HepG2 (cell line): Measurements from ENCODE around the gene LRRC34. TPM values are rescaled to one million over a fixed set of nuclear protein-coding genes. Genes with fewer than 3 reads are reported as not detected.

Experiments used
- ATF7 ChIP-seq, 2 experiments: fragments of 450-650 bp in 1 of 2; sonication (generic) in 1 of 2; formaldehyde crosslinking in 1 of 2; IDR thresholded peaks; 2 replicates each; pipeline versions ENCODE4 v1.4.0 to v1.6.1; 2016 to 2020; ENCODE audit warnings: antibody characterized with exemption in 1 of 2, mild to moderate bottlenecking in 1 of 2, missing genetic modification reagents in 1 of 2
- PITX1 ChIP-seq: sonication (generic); formaldehyde crosslinking; IDR thresholded peaks from 2 replicates; pipeline ENCODE4 v1.5.1; 2020; ENCODE audit warnings: mild to moderate bottlenecking, missing genetic modification reagents
- ZFAT ChIP-seq: sonication (generic); formaldehyde crosslinking; conservative IDR thresholded peaks from 2 replicates; pipeline ENCODE4 v1.8.1; 2023; ENCODE audit warnings: missing genetic modification reagents, inconsistent platforms
- ZNF552 ChIP-seq: sonication (generic); formaldehyde crosslinking; IDR thresholded peaks from 2 replicates; pipeline ENCODE4 v1.9.0; 2022; ENCODE audit warnings: missing genetic modification reagents, mild to moderate bottlenecking, borderline replicate concordance
- ZNF558 ChIP-seq: sonication (generic); formaldehyde crosslinking; IDR thresholded peaks from 2 replicates; pipeline ENCODE4 v1.9.0; 2022; ENCODE audit warnings: mild to moderate bottlenecking, missing genetic modification reagents, borderline replicate concordance
- polyA plus RNA-seq, 8 experiments: library from polyadenylated mRNA; depleted of rRNA in 3 of 8; stranded (reverse) in 7 of 8; unstranded in 1 of 8; fragments of >200 nt; fragmentation: Illumina TruSeq in 4 of 8; extraction: Trizol in 4 of 8; gene quantifications; 2 replicates each; pipeline versions ENCODE4 v1.2.1 to v1.2.3, GENCODE V29; 2011 to 2016; ENCODE audit warnings: low read depth in 4 of 8, missing spikeins in 1 of 8, mixed read lengths in 1 of 8; ENCODE audit not compliant: insufficient read depth in 1 of 8
- total RNA-seq, 5 experiments: library from RNA; depleted of rRNA; stranded (reverse); fragments of >200 nt; fragmentation: Illumina TruSeq; extraction: Trizol; gene quantifications; 2 replicates each; pipeline ENCODE4 v1.2.3, GENCODE V29; 2016; ENCODE audit warnings: low read depth in 1 of 5
- TF ChIP-seq, protein P1 (sequence below): sonication (generic); formaldehyde crosslinking; IDR thresholded peaks from 2 replicates; pipeline ENCODE4 v1.5.1; 2020; ENCODE audit warnings: missing genetic modification reagents, mild to moderate bottlenecking, borderline replicate concordance
- TF ChIP-seq, protein P2 (sequence below): sonication (generic); formaldehyde crosslinking; IDR thresholded peaks from 2 replicates; pipeline ENCODE4 v1.5.0; 2020; ENCODE audit warnings: mild to moderate bottlenecking, missing genetic modification reagents
- TF ChIP-seq, protein P3 (sequence below), 2 experiments: fragments of 450-650 bp in 1 of 2; sonication (generic) in 1 of 2; formaldehyde crosslinking; IDR thresholded peaks; 2 replicates each; pipeline versions ENCODE4 v1.5.0 to v1.8.0; 2020 to 2022; ENCODE audit warnings: mild to moderate bottlenecking in 1 of 2, missing genetic modification reagents in 1 of 2
- TF ChIP-seq, protein P4 (sequence below): sonication (generic); formaldehyde crosslinking; IDR thresholded peaks from one replicate; pipeline ENCODE4 v1.5.1; 2020; ENCODE audit warnings: mild to moderate bottlenecking, missing genetic modification reagents; ENCODE audit errors: not compliant biosample characterization

The LRRC34 gene
- total and polyA plus RNA-seq, 2 of the 13 experiments (the other 11 are each of a cell fraction or from before 2014, with no cell fraction given) = not detected

DNA sequence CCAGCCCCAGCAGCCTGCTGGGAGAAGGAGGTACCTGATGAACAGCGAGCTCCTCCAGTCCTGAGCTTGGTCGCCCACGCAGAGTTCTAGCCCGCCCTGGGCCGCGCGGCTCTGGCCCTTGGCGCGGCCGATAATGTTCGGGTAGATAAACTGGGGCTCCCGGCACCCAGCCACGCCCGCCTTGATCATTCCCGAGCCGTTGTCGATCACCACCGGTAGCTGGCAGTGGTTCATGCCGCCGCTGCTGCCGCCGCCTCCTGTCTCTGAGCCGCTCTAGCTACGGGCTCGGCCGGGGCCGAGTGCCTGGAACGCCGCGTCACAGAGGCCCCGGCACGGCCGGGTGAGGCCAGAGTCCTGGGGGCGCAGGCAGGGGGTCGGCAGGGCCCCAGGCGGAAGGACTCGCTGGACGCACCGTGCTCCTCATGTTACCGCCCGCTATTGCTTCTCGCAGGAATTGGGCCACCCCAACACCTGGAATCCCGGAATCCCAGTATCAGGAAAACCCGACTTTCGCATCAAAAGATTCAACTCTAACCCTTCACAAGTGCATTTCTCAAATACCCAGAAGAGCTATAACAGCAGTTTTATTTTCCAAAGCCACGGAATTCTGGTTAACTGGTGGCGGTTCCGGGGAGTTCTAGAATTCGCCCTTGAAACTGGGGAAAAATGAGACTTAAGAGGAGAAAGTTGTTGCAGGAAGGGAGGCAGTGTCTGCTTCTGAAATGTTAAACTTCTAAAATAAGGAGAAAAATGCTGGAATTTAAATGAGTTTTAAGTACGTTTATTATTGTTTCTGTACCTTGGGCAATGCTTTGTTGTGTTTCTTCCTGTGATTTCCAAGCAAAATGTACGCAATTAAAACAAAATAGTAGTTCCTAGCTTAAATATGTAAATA lies 43.2 kb downstream of the LRRC34 start, which contains the start of gene ACTRT3 (continued):
- TF ChIP-seq, protein P1, sequence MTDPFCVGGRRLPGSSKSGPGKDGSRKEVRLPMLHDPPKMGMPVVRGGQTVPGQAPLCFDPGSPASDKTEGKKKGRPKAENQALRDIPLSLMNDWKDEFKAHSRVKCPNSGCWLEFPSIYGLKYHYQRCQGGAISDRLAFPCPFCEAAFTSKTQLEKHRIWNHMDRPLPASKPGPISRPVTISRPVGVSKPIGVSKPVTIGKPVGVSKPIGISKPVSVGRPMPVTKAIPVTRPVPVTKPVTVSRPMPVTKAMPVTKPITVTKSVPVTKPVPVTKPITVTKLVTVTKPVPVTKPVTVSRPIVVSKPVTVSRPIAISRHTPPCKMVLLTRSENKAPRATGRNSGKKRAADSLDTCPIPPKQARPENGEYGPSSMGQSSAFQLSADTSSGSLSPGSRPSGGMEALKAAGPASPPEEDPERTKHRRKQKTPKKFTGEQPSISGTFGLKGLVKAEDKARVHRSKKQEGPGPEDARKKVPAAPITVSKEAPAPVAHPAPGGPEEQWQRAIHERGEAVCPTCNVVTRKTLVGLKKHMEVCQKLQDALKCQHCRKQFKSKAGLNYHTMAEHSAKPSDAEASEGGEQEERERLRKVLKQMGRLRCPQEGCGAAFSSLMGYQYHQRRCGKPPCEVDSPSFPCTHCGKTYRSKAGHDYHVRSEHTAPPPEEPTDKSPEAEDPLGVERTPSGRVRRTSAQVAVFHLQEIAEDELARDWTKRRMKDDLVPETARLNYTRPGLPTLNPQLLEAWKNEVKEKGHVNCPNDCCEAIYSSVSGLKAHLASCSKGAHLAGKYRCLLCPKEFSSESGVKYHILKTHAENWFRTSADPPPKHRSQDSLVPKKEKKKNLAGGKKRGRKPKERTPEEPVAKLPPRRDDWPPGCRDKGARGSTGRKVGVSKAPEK (CRISPR knock-in tag) = no peak
- TF ChIP-seq ZFAT (CRISPR knock-in tag) (no peak), ZNF558 (CRISPR knock-in tag) (no peak), ZNF552 (CRISPR knock-in tag) (no peak), ATF7 (IDR thresholded peaks at IDR 0.05) (no peak), ATF7 (CRISPR knock-in tag; IDR thresholded peaks at IDR 0.05) (no peak), PITX1 (CRISPR knock-in tag) (no peak)
- TF ChIP-seq, protein P2, sequence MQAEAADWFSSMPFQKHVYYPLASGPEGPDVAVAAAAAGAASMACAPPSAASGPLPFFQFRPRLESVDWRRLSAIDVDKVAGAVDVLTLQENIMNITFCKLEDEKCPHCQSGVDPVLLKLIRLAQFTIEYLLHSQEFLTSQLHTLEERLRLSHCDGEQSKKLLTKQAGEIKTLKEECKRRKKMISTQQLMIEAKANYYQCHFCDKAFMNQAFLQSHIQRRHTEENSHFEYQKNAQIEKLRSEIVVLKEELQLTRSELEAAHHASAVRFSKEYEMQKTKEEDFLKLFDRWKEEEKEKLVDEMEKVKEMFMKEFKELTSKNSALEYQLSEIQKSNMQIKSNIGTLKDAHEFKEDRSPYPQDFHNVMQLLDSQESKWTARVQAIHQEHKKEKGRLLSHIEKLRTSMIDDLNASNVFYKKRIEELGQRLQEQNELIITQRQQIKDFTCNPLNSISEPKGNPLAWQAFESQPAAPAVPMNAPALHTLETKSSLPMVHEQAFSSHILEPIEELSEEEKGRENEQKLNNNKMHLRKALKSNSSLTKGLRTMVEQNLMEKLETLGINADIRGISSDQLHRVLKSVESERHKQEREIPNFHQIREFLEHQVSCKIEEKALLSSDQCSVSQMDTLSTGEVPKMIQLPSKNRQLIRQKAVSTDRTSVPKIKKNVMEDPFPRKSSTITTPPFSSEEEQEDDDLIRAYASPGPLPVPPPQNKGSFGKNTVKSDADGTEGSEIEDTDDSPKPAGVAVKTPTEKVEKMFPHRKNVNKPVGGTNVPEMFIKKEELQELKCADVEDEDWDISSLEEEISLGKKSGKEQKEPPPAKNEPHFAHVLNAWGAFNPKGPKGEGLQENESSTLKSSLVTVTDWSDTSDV = no peak
- TF ChIP-seq, protein P3, sequence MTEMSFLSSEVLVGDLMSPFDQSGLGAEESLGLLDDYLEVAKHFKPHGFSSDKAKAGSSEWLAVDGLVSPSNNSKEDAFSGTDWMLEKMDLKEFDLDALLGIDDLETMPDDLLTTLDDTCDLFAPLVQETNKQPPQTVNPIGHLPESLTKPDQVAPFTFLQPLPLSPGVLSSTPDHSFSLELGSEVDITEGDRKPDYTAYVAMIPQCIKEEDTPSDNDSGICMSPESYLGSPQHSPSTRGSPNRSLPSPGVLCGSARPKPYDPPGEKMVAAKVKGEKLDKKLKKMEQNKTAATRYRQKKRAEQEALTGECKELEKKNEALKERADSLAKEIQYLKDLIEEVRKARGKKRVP (CRISPR knock-in tag; IDR thresholded peaks at IDR 0.05) = no peak
- TF ChIP-seq, protein P4, sequence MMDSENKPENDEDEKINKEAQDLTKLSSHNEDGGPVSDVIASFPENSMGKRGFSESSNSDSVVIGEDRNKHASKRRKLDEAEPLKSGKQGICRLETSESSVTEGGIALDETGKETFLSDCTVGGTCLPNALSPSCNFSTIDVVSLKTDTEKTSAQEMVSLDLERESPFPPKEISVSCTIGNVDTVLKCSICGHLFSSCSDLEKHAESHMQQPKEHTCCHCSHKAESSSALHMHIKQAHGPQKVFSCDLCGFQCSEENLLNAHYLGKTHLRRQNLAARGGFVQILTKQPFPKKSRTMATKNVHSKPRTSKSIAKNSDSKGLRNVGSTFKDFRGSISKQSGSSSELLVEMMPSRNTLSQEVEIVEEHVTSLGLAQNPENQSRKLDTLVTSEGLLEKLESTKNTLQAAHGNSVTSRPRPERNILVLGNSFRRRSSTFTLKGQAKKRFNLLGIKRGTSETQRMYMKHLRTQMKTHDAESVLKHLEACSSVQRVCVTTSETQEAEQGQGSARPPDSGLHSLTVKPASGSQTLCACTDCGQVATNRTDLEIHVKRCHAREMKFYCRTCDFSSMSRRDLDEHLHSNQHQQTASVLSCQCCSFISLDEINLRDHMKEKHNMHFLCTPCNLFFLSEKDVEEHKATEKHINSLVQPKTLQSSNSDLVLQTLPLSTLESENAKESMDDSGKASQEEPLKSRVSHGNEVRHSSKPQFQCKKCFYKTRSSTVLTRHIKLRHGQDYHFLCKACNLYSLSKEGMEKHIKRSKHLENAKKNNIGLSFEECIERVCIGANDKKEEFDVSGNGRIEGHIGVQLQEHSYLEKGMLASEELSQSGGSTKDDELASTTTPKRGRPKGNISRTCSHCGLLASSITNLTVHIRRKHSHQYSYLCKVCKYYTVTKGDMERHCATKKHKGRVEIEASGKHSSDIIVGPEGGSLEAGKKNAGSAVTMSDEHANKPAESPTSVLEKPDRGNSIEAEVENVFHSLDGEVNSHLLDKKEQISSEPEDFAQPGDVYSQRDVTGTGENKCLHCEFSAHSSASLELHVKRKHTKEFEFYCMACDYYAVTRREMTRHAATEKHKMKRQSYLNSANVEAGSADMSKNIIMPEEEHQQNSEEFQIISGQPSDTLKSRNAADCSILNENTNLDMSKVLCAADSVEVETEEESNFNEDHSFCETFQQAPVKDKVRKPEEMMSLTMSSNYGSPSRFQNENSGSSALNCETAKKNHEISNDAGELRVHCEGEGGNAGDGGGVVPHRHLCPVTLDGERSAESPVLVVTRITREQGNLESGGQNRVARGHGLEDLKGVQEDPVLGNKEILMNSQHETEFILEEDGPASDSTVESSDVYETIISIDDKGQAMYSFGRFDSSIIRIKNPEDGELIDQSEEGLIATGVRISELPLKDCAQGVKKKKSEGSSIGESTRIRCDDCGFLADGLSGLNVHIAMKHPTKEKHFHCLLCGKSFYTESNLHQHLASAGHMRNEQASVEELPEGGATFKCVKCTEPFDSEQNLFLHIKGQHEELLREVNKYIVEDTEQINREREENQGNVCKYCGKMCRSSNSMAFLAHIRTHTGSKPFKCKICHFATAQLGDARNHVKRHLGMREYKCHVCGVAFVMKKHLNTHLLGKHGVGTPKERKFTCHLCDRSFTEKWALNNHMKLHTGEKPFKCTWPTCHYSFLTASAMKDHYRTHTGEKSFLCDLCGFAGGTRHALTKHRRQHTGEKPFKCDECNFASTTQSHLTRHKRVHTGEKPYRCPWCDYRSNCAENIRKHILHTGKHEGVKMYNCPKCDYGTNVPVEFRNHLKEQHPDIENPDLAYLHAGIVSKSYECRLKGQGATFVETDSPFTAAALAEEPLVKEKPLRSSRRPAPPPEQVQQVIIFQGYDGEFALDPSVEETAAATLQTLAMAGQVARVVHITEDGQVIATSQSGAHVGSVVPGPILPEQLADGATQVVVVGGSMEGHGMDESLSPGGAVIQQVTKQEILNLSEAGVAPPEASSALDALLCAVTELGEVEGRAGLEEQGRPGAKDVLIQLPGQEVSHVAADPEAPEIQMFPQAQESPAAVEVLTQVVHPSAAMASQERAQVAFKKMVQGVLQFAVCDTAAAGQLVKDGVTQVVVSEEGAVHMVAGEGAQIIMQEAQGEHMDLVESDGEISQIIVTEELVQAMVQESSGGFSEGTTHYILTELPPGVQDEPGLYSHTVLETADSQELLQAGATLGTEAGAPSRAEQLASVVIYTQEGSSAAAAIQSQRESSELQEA (CRISPR knock-in tag) = no peak
